Activated B cell treated with CpG ODN at 0.5 μM for 24 hours (primary cell): ENCODE data around the gene PPP1R27. TPM values are rescaled to one million over a fixed set of nuclear protein-coding genes. Genes with fewer than 3 reads are reported as not detected.

Source experiments
- ATAC-seq: fragments of 200-7000 bp; cut with Tn5 transposase; one replicate; pipeline ENCODE4 v1.10.0; 2021; ENCODE audit warnings: low read depth, mild to moderate bottlenecking, moderate library complexity
- CTCF ChIA-PET: fragments of 350-600 bp; sonication (Branson Sonifier 250); formaldehyde crosslinking; loops from one replicate; lab custom pipeline; 2021; ENCODE audit warnings: antibody characterized with exemption; lab: Charles Lee
- POLR2A ChIA-PET: fragments of 350-600 bp; sonication (Branson Sonifier 250); formaldehyde crosslinking; loops from one replicate; lab custom pipeline; 2021; ENCODE audit warnings: antibody characterized with exemption; lab: Charles Lee
- DNase-seq: peaks from one replicate; pipeline ENCODE4 v3.0.0; 2022
- H3K27ac Mint-ChIP-seq: one replicate; pipeline ENCODE4 v1.8.0; 2020; ENCODE audit warnings: mixed read lengths
- H3K27me3 Mint-ChIP-seq: one replicate; pipeline ENCODE4 v1.8.0; 2021; ENCODE audit warnings: mixed read lengths
- H3K36me3 Mint-ChIP-seq: one replicate; pipeline ENCODE4 v1.8.0; 2021; ENCODE audit warnings: low read depth, mixed read lengths
- H3K4me1 Mint-ChIP-seq: one replicate; pipeline ENCODE4 v1.8.0; 2021; ENCODE audit warnings: mixed read lengths
- H3K4me3 Mint-ChIP-seq: one replicate; pipeline ENCODE4 v1.8.0; 2020; ENCODE audit warnings: mild to moderate bottlenecking, mixed read lengths
- H3K9me3 Mint-ChIP-seq: one replicate; pipeline ENCODE4 v1.8.0; 2020; ENCODE audit warnings: mixed read lengths
- intact Hi-C: fragments of 100-400 bp; cut with micrococcal nuclease; formaldehyde crosslinking; loops from one replicate; pipeline ENCODE4 v1.15.1; 2024
- total RNA-seq: library from RNA; stranded (reverse); gene quantifications from 2 replicates; pipeline ENCODE4 v1.2.3, GENCODE V29; 2022
- TF ChIP-seq, protein P1 (sequence below): fragments of 200-600 bp; IDR thresholded peaks from one replicate; pipeline ENCODE4 v1.8.0; 2022; ENCODE audit warnings: antibody characterized with exemption, mild to moderate bottlenecking

The PPP1R27 gene
- total RNA-seq, 1 donor from 2014 or later: not detected

DNA sequence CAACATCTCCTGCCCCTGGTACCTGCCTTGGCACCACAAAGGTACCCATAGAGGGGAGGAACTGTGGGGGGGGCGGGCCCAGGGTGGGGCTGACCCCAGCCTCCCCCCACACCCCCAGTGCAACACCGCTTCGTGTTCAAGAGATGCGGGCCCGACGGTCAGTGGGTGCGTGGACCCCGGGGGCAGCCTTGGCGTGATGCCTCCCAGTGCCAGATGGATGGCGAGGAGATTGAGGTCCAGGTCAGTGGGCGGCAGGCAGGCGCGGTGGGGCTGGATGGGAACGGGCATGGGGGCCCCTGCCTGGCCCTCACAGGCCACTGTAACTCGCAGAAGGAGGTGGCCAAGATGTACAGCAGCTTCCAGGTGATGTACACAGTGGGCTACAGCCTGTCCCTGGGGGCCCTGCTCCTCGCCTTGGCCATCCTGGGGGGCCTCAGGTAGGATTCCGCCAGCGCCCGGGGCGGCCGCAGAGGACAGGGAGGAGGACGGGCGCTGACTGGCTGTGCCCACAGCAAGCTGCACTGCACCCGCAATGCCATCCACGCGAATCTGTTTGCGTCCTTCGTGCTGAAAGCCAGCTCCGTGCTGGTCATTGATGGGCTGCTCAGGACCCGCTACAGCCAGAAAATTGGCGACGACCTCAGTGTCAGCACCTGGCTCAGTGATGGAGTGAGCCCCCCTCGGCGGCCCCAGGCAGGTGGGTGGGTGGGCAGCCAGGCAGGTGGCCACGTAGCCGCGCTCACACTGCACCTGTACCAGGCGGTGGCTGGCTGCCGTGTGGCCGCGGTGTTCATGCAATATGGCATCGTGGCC is 23.8 kb downstream of the PPP1R27 start:
- intact Hi-C loops: no loop called here
- Mint-ChIP-seq H3K27me3 (peaks cover 18% of the 10 kb centered on the region), H3K4me1 (no peaks in the 10 kb centered on the region), H3K4me3 (no peak overlapping the region), H3K9me3 (no peaks in the 10 kb centered on the region), H3K36me3 (no peaks in the 10 kb centered on the region), H3K27ac (no peak overlapping the region)
- CTCF ChIA-PET: no interaction called here
- POLR2A ChIA-PET: no interaction called here
- TF ChIP-seq, protein P1, sequence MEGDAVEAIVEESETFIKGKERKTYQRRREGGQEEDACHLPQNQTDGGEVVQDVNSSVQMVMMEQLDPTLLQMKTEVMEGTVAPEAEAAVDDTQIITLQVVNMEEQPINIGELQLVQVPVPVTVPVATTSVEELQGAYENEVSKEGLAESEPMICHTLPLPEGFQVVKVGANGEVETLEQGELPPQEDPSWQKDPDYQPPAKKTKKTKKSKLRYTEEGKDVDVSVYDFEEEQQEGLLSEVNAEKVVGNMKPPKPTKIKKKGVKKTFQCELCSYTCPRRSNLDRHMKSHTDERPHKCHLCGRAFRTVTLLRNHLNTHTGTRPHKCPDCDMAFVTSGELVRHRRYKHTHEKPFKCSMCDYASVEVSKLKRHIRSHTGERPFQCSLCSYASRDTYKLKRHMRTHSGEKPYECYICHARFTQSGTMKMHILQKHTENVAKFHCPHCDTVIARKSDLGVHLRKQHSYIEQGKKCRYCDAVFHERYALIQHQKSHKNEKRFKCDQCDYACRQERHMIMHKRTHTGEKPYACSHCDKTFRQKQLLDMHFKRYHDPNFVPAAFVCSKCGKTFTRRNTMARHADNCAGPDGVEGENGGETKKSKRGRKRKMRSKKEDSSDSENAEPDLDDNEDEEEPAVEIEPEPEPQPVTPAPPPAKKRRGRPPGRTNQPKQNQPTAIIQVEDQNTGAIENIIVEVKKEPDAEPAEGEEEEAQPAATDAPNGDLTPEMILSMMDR: no peak
- DNase-seq (no peak), ATAC-seq (no peak)

DNA sequence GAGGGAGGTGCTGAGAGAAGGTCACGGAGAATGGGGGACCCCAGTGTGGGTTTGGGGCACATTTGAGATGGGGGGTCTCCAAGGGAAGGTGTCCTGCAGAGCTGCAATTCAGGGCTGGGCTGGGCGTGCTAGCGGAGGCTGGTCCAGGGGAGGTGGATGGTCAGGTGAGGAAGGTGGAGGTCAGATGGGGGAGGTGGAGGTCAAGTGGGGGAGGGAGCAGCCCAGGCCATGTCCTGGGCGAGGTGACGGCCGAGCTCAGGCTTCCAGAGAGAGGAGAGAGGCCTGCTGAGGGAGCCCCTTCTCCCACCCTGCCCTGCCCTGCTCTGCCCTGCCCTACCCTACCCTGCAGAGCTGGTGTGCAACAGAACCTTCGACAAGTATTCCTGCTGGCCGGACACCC is 24.4 kb downstream of the PPP1R27 start:
- ATAC-seq (no peak), DNase-seq (no peak)
- peaks cover 20% of the 10 kb centered on the region for H3K27me3 Mint-ChIP-seq
- no peak overlapping the region for H3K27ac Mint-ChIP-seq
- H3K4me1 Mint-ChIP-seq: no peaks in the 10 kb centered on the region
- intact Hi-C loops: no loop called here
- ChIA-PET POLR2A (no interaction called here), CTCF (no interaction called here)
- H3K36me3 Mint-ChIP-seq: no peaks in the 10 kb centered on the region
- H3K9me3 Mint-ChIP-seq: no peaks in the 10 kb centered on the region
- TF ChIP-seq, protein P1: no peak
- H3K4me3 Mint-ChIP-seq: no peak overlapping the region

DNA sequence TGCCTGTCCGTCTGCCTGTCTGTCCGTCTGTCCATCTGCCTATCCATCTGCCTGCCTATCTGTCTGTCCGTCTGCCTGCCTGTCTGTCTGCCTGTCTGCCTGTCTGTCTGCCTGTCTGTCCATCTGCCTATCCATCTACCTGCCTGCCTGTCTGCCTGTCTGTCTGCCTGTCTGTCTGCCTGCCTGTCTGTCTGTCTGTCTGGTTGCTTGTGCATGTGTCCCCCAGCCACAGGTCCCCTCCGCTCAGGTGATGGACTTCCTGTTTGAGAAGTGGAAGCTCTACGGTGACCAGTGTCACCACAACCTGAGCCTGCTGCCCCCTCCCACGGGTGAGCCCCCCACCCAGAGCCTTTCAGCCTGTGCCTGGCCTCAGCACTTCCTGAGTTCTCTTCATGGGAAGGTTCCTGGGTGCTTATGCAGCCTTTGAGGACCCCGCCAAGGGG is 25.3 kb downstream of the PPP1R27 start:
- no peaks in the 10 kb centered on the region for H3K36me3 Mint-ChIP-seq
- no peaks in the 10 kb centered on the region for H3K4me1 Mint-ChIP-seq
- no peak overlapping the region for H3K27ac Mint-ChIP-seq
- ChIA-PET POLR2A (no interaction called here), CTCF (no interaction called here)
- no peak for ATAC-seq
- peaks cover 20% of the 10 kb centered on the region for H3K27me3 Mint-ChIP-seq
- no peak for DNase-seq
- no peaks in the 10 kb centered on the region for H3K9me3 Mint-ChIP-seq
- TF ChIP-seq, protein P1: no peak
- H3K4me3 Mint-ChIP-seq: no peak overlapping the region
- intact Hi-C loops: no loop called here

DNA sequence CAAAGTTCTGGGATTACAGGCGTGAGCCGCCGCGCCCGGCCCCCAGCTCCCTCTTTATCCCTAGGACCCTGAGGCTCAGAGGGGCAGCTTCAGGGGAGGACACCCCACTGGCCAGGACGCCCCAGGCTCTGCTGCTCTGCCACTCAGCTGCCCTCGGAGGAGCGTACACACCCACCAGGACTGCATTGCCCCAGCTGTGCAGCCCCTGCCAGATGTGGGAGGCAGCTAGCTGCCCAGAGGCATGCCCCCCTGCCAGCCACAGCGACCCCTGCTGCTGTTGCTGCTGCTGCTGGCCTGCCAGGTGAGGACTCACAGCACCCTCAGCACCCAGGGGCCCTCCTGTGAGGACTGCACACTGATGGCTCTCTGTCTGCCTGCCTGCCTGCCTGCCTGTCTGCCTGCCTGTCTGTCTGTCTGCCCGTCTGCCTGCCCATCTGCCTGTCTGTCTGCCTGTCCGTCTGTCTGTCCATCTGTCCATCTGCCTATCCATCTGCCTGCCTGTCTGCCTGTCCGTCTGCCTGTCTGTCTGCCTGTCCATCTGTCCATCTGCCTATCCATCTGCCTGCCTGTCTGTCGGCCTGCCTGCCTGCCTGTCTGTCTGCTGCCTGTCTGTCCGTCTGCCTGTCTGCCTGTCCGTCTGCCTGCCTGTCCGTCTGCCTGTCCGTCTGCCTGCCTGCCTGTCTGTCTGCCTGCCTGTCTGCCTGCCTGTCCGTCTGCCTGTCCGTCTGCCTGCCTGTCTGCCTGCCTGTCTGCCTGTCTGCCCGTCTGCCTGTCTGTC is 25.9 kb downstream of the PPP1R27 start:
- ATAC-seq (peak; percentile 60), DNase-seq (no peak)
- H3K27ac Mint-ChIP-seq: peak overlapping the region; percentile 20
- H3K36me3 Mint-ChIP-seq: no peaks in the 10 kb centered on the region
- no peaks in the 10 kb centered on the region for H3K9me3 Mint-ChIP-seq
- no peak overlapping the region for H3K4me3 Mint-ChIP-seq
- intact Hi-C loops: no loop called here
- CTCF ChIA-PET: interaction anchor here (1.3 kb wide), 1 partner anchor 74 kb away, joined by 5 read pairs; no protein-coding TSS in a partner anchor
- TF ChIP-seq, protein P1: no peak
- peaks cover 20% of the 10 kb centered on the region for H3K27me3 Mint-ChIP-seq
- no peaks in the 10 kb centered on the region for H3K4me1 Mint-ChIP-seq
- POLR2A ChIA-PET: no interaction called here

DNA sequence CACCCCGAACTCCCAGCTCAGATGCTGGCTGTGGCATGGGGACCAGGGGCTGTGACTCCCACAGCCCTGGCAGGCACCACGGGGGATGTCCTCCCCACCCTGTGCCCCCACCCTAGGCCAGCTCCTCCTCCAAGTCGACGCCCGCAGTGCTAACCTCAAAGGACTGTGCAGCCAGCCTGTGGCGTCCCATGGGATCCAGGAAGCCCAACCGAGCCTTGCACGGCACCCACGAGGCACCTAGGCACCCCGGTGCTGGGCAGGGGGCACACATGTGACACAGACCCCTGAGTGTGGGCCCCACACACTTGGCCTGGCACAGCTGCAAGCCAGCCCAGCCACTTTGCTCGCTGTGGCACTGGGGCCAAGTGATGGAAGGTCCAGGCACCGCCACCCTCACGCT is 27.0 kb downstream of the PPP1R27 start:
- ATAC-seq (no peak), DNase-seq (no peak)
- H3K27me3 Mint-ChIP-seq: peaks cover 25% of the 10 kb centered on the region
- CTCF ChIA-PET: interaction anchor here (1.3 kb wide), 1 partner anchor 73 kb away, joined by 5 read pairs; no protein-coding TSS in a partner anchor
- H3K27ac Mint-ChIP-seq: no peak overlapping the region
- no peak overlapping the region for H3K4me3 Mint-ChIP-seq
- H3K36me3 Mint-ChIP-seq: no peaks in the 10 kb centered on the region
- TF ChIP-seq, protein P1: no peak
- POLR2A ChIA-PET: no interaction called here
- intact Hi-C loops: no loop called here
- peaks cover 4% of the 10 kb centered on the region for H3K4me1 Mint-ChIP-seq
- no peaks in the 10 kb centered on the region for H3K9me3 Mint-ChIP-seq
